ENCODE data around the gene PHOSPHO2.

Gene PHOSPHO2

GRCh38 chr2:169694113-169694893, at the start of gene PHOSPHO2, which contains the start of gene CFAP210:
TSS of gene PHOSPHO2 (plus strand) at chr2:169694469. CDS start at chr2:169700972, 6,503 bp downstream.
TSS of gene CFAP210 (minus strand) at chr2:169694405. CDS start at chr2:169694327, 78 bp downstream.
- ATAC-seq (peak; percentile 99), DNase-seq (peak; percentile 93 to 98)
- Mint-ChIP-seq H3K27me3 (no peaks in the 10 kb centered on the region), H3K4me1 (peaks cover 24% of the 10 kb centered on the region), H3K4me3 (peak within 1 kb of the TSS; percentile 89 to 99), H3K27ac (peak within 1 kb of the TSS; percentile 97 to 98), H3K9me3 (peaks cover 0 to 12% of the 10 kb centered on the region in 2 donors)

GRCh38 chr2:169647496-169647895, 46.8 kb upstream of the PHOSPHO2 start:
- ATAC-seq (no peak), DNase-seq (no peak)
- H3K4me1 Mint-ChIP-seq: peaks cover 5% of the 10 kb centered on the region
- no peak overlapping the region for H3K27ac Mint-ChIP-seq
- H3K4me3 Mint-ChIP-seq: no peak overlapping the region
- H3K9me3 Mint-ChIP-seq: no peaks in the 10 kb centered on the region
- peaks cover 7% of the 10 kb centered on the region for H3K27me3 Mint-ChIP-seq

GRCh38 chr2:169649278-169649677, 45.0 kb upstream of the PHOSPHO2 start:
- H3K9me3 Mint-ChIP-seq: no peaks in the 10 kb centered on the region

GRCh38 chr2:169653636-169654035, 40.6 kb upstream of the PHOSPHO2 start:
- ATAC-seq (no peak), DNase-seq (no peak)
- Mint-ChIP-seq H3K27ac (no peak overlapping the region), H3K4me3 (no peak overlapping the region), H3K27me3 (peaks cover 27% of the 10 kb centered on the region), H3K9me3 (no peaks in the 10 kb centered on the region), H3K4me1 (no peaks in the 10 kb centered on the region)

More at GRCh38 chr2:169649278-169649677, 45.0 kb upstream of the PHOSPHO2 start:
- Mint-ChIP-seq H3K4me1 (peaks cover 5% of the 10 kb centered on the region), H3K27me3 (peaks cover 17% of the 10 kb centered on the region), H3K4me3 (no peak overlapping the region), H3K27ac (peak overlapping the region in 1 of 2 donors; percentile 54)
- ATAC-seq: no peak
- DNase-seq: no peak

- ATAC-seq (no peak), DNase-seq (no peak)
- H3K27me3 Mint-ChIP-seq: peaks cover 23% of the 10 kb centered on the region
- no peaks in the 10 kb centered on the region for H3K9me3 Mint-ChIP-seq
- no peak overlapping the region for H3K27ac Mint-ChIP-seq
- H3K4me1 Mint-ChIP-seq: no peaks in the 10 kb centered on the region
- no peak overlapping the region for H3K4me3 Mint-ChIP-seq
Measured at GRCh38 chr2:169656164-169656563, 38.1 kb upstream of the PHOSPHO2 start.

GRCh38 chr2:169658877-169659276, 35.4 kb upstream of the PHOSPHO2 start:
- no peak overlapping the region for H3K27ac Mint-ChIP-seq
- H3K27me3 Mint-ChIP-seq: peaks cover 19% of the 10 kb centered on the region
- no peaks in the 10 kb centered on the region for H3K4me1 Mint-ChIP-seq
- ATAC-seq: no peak
- H3K4me3 Mint-ChIP-seq: no peak overlapping the region
- no peak for DNase-seq
- no peaks in the 10 kb centered on the region for H3K9me3 Mint-ChIP-seq

GRCh38 chr2:169659320-169659719, 34.9 kb upstream of the PHOSPHO2 start:
- Mint-ChIP-seq H3K4me1 (no peaks in the 10 kb centered on the region), H3K27me3 (peaks cover 17% of the 10 kb centered on the region), H3K27ac (no peak overlapping the region), H3K4me3 (no peak overlapping the region), H3K9me3 (no peaks in the 10 kb centered on the region)
- ATAC-seq (no peak), DNase-seq (no peak)

GRCh38 chr2:169661265-169661664, 33.0 kb upstream of the PHOSPHO2 start:
- Mint-ChIP-seq H3K4me1 (no peaks in the 10 kb centered on the region), H3K4me3 (no peak overlapping the region), H3K27ac (no peak overlapping the region), H3K27me3 (peaks cover 11% of the 10 kb centered on the region), H3K9me3 (no peaks in the 10 kb centered on the region)
- DNase-seq (no peak), ATAC-seq (no peak)

GRCh38 chr2:169662744-169663143, 31.5 kb upstream of the PHOSPHO2 start:
- no peak for ATAC-seq
- no peak for DNase-seq
- Mint-ChIP-seq H3K4me3 (no peak overlapping the region), H3K4me1 (no peaks in the 10 kb centered on the region), H3K27ac (no peak overlapping the region), H3K27me3 (peaks cover 7% of the 10 kb centered on the region), H3K9me3 (no peaks in the 10 kb centered on the region)

- Mint-ChIP-seq H3K4me1 (no peaks in the 10 kb centered on the region), H3K4me3 (no peak overlapping the region), H3K27me3 (peaks cover 7% of the 10 kb centered on the region), H3K9me3 (no peaks in the 10 kb centered on the region), H3K27ac (no peak overlapping the region)
- DNase-seq (no peak), ATAC-seq (no peak)
Measured at GRCh38 chr2:169663247-169663646, 31.0 kb upstream of the PHOSPHO2 start.

GRCh38 chr2:169664600-169664977, 29.7 kb upstream of the PHOSPHO2 start:
- no peaks in the 10 kb centered on the region for H3K4me1 Mint-ChIP-seq
- H3K27me3 Mint-ChIP-seq: peaks cover 7% of the 10 kb centered on the region
- no peak overlapping the region for H3K27ac Mint-ChIP-seq
- H3K9me3 Mint-ChIP-seq: no peaks in the 10 kb centered on the region
- ATAC-seq: no peak
- no peak overlapping the region for H3K4me3 Mint-ChIP-seq
- no peak for DNase-seq

GRCh38 chr2:169664978-169665930, 29.0 kb upstream of the PHOSPHO2 start:
- no peak overlapping the region for H3K27ac Mint-ChIP-seq
- ATAC-seq: no peak
- no peaks in the 10 kb centered on the region for H3K9me3 Mint-ChIP-seq
- no peaks in the 10 kb centered on the region for H3K4me1 Mint-ChIP-seq
- no peak for DNase-seq
- H3K27me3 Mint-ChIP-seq: peaks cover 7% of the 10 kb centered on the region
- H3K4me3 Mint-ChIP-seq: no peak overlapping the region

GRCh38 chr2:169667583-169667982, 26.7 kb upstream of the PHOSPHO2 start:
- H3K27ac Mint-ChIP-seq: no peak overlapping the region
- no peaks in the 10 kb centered on the region for H3K4me1 Mint-ChIP-seq
- H3K27me3 Mint-ChIP-seq: peaks cover 4% of the 10 kb centered on the region
- no peaks in the 10 kb centered on the region for H3K9me3 Mint-ChIP-seq
- no peak overlapping the region for H3K4me3 Mint-ChIP-seq
- DNase-seq (no peak), ATAC-seq (no peak)

GRCh38 chr2:169670215-169670651, 24.0 kb upstream of the PHOSPHO2 start:
- Mint-ChIP-seq H3K4me1 (no peaks in the 10 kb centered on the region), H3K9me3 (no peaks in the 10 kb centered on the region)

GRCh38 chr2:169670937-169671336, 23.3 kb upstream of the PHOSPHO2 start:
- DNase-seq: no peak
- Mint-ChIP-seq H3K4me1 (no peaks in the 10 kb centered on the region), H3K27me3 (peaks cover 20% of the 10 kb centered on the region), H3K27ac (no peak overlapping the region), H3K9me3 (no peaks in the 10 kb centered on the region), H3K4me3 (no peak overlapping the region)
- ATAC-seq: no peak

More at GRCh38 chr2:169670215-169670651, 24.0 kb upstream of the PHOSPHO2 start:
- Mint-ChIP-seq H3K27ac (no peak overlapping the region), H3K27me3 (peaks cover 20% of the 10 kb centered on the region), H3K4me3 (no peak overlapping the region)
- DNase-seq (no peak), ATAC-seq (no peak)

- Mint-ChIP-seq H3K27ac (no peak overlapping the region), H3K27me3 (peaks cover 20% of the 10 kb centered on the region), H3K4me1 (no peaks in the 10 kb centered on the region), H3K9me3 (no peaks in the 10 kb centered on the region), H3K4me3 (no peak overlapping the region)
- no peak for DNase-seq
- ATAC-seq: no peak
Measured at GRCh38 chr2:169672406-169672805, 21.9 kb upstream of the PHOSPHO2 start.
